Measurements from ENCODE around the gene ATG13.
A peak's percentile ranks its signal among the peaks of the same experiment; 100 is the strongest.

DNA sequence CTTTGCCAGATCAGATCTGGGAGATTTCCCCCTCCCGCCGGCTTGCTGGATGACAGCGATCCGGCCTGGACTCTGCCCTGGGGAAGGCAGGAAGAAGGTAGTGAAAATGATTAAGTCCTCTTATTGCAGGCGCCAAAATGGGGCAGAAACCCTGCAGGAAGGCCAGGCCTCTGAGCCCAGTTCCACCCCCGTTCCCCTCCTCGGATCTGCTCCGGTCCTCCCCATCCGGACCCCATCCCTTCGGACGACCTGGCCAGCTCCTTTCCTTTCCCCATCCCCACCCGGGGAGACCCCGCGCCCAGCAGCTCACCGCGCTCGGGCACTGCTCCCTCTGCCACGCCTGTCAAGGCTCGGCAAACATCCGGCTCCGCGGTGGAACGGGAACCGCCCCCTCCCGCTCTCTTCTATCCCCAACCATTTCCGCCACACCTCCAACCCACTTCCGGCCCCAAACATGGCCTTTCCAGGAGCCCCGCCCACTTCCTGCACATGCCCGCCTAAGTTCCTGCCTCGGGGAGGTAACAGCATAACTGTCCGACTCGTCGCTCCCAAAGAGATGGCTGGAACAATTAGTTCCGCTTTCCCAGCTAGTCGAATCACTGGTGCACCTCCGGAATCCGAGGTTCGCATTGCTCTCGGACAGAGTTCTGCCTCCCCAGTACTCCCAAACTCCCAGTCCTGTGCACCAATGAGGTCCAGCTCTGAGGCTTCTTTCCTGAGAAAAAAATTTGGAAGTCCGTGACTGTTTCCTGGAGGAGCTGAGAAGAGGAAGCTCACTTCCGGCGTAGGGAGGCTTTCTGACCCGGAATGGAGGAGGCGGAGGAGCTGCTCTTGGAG, 83.1 kb downstream of the ATG13 start, which contains the start of the genes ARHGAP1 and ZNF408:
- TF ChIP-seq POLR2AphosphoS5 (IDR thresholded peaks at IDR 0.05; ENCODE audit: insufficient read depth in 1 of 2, low read depth in 1 of 2), result peak; percentile 94 to 96
- TF ChIP-seq, protein P1, sequence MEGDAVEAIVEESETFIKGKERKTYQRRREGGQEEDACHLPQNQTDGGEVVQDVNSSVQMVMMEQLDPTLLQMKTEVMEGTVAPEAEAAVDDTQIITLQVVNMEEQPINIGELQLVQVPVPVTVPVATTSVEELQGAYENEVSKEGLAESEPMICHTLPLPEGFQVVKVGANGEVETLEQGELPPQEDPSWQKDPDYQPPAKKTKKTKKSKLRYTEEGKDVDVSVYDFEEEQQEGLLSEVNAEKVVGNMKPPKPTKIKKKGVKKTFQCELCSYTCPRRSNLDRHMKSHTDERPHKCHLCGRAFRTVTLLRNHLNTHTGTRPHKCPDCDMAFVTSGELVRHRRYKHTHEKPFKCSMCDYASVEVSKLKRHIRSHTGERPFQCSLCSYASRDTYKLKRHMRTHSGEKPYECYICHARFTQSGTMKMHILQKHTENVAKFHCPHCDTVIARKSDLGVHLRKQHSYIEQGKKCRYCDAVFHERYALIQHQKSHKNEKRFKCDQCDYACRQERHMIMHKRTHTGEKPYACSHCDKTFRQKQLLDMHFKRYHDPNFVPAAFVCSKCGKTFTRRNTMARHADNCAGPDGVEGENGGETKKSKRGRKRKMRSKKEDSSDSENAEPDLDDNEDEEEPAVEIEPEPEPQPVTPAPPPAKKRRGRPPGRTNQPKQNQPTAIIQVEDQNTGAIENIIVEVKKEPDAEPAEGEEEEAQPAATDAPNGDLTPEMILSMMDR (IDR thresholded peaks at IDR 0.05), result no peak
- peak in 1 of 2 donors; percentile 52 for TF ChIP-seq POLR2A (IDR thresholded peaks at IDR 0.05)
